Islet of Langerhans (tissue), 1 donor: ENCODE measurements around the gene CNTNAP2.
"Not testable (repeated sequence)": the region's sequence is repeated elsewhere in the genome, so short reads cannot be mapped to it uniquely, and the experiment has no call there.

Experiments
- FAIRE-seq: peaks from one replicate; lab custom pipeline; 2011; peaks lifted over from hg19 to GRCh38; lab: Jason Lieb, UNC

The CNTNAP2 gene

GRCh38 chr7:148042935-148043631 is 1926.5 kb downstream of the CNTNAP2 start:
- FAIRE-seq: no peak

- no peak for FAIRE-seq
These were observed 1927.6 kb downstream of the CNTNAP2 start for GRCh38 chr7:148044173-148044572.

- FAIRE-seq: no peak
These were observed 1928.9 kb downstream of the CNTNAP2 start for GRCh38 chr7:148045521-148045920.

GRCh38 chr7:148049068-148049467 is 1932.5 kb downstream of the CNTNAP2 start:
- no peak for FAIRE-seq

- no peak for FAIRE-seq
These were observed 1934.0 kb downstream of the CNTNAP2 start for GRCh38 chr7:148050492-148051158.

GRCh38 chr7:148056406-148056805 is 1939.8 kb downstream of the CNTNAP2 start:
- FAIRE-seq: no peak

GRCh38 chr7:148058092-148058491 is 1941.5 kb downstream of the CNTNAP2 start:
- FAIRE-seq: no peak

- no peak for FAIRE-seq
These were observed 1942.2 kb downstream of the CNTNAP2 start for GRCh38 chr7:148058753-148059152.

- FAIRE-seq: peak; percentile 38
These were observed 1944.1 kb downstream of the CNTNAP2 start for GRCh38 chr7:148060724-148061123.

GRCh38 chr7:148078111-148078510 is 1961.5 kb downstream of the CNTNAP2 start:
- not testable (repeated sequence) for FAIRE-seq

- FAIRE-seq: no peak
These were observed 1962.8 kb downstream of the CNTNAP2 start for GRCh38 chr7:148079206-148080080.

GRCh38 chr7:148083448-148083847 is 1966.8 kb downstream of the CNTNAP2 start:
- no peak for FAIRE-seq

- FAIRE-seq: no peak
These were observed 1967.5 kb downstream of the CNTNAP2 start for GRCh38 chr7:148084138-148084537.

- no peak for FAIRE-seq
These were observed 1975.3 kb downstream of the CNTNAP2 start for GRCh38 chr7:148091882-148092281.

GRCh38 chr7:148093375-148094166 is 1977.0 kb downstream of the CNTNAP2 start:
- FAIRE-seq: no peak

GRCh38 chr7:148095066-148095465 is 1978.5 kb downstream of the CNTNAP2 start:
- no peak for FAIRE-seq

- no peak for FAIRE-seq
These were observed 1987.6 kb downstream of the CNTNAP2 start for GRCh38 chr7:148104136-148104716.

- no peak for FAIRE-seq
These were observed 1988.3 kb downstream of the CNTNAP2 start for GRCh38 chr7:148104924-148105323.

- no peak for FAIRE-seq
These were observed 1989.3 kb downstream of the CNTNAP2 start for GRCh38 chr7:148105853-148106252.

GRCh38 chr7:148107443-148108127 is 1991.0 kb downstream of the CNTNAP2 start:
- FAIRE-seq: no peak

- no peak for FAIRE-seq
These were observed 1991.8 kb downstream of the CNTNAP2 start for GRCh38 chr7:148108381-148108780.
